GM12878 (cell line): ENCODE measurements around the gene SETD1B. TPM values are rescaled to one million over a fixed set of nuclear protein-coding genes. Genes with fewer than 3 reads are reported as not detected.

Experiments
- ATAC-seq: fragments of 200-7000 bp; cut with Tn5 transposase; 3 replicates; pipeline ENCODE4 v1.9.1; 2020; ENCODE audit warnings: mild to moderate bottlenecking, moderate library complexity
- BruUV-seq: library from RNA; stranded (reverse); fragments of 400-500 nt; replicated peaks from 2 replicates; lab custom pipeline; 2021; lab: Mats Ljungman, UMichigan
- CTCF ChIA-PET: fragments of 300-600 bp; sonication (Branson Sonifier 250); formaldehyde crosslinking; extraction: SDS; loops from one replicate; lab custom pipeline; 2021; ENCODE audit warnings: inconsistent platforms; lab: Yijun Ruan, JAX
- POLR2A ChIA-PET: fragments of 350-600 bp; formaldehyde crosslinking; extraction: SDS; loops from one replicate; lab custom pipeline; 2021; ENCODE audit warnings: inconsistent platforms; lab: Charles Lee
- RAD21 ChIA-PET: fragments of 300-600 bp; sonication (Branson Sonifier 250); formaldehyde crosslinking; loops from one replicate; lab custom pipeline; 2023; ENCODE audit warnings: antibody characterized with exemption; ENCODE audit not compliant: unreplicated experiment; lab: Charles Lee
- SMC1A ChIA-PET: fragments of 300-600 bp; sonication (Branson Sonifier 250); formaldehyde crosslinking; loops from one replicate; lab custom pipeline; 2023; ENCODE audit not compliant: unreplicated experiment, uncharacterized antibody; lab: Charles Lee
- DNase-seq: peaks from one replicate; pipeline ENCODE4 v3.0.0-alpha.2; 2011; ENCODE audit warnings: low read depth, low spot score
- FAIRE-seq: peaks from 3 replicates; lab custom pipeline; 2011; peaks lifted over from hg19 to GRCh38; lab: Jason Lieb, UNC
- H2AFZ ChIP-seq: 2 replicates; pipeline ENCODE4 v1.6.0; 2011; ENCODE audit warnings: low read depth, low read length, control low read depth; ENCODE audit not compliant: control insufficient read depth
- H3K27ac ChIP-seq: 2 replicates; pipeline ENCODE4 v1.5.1; 2011; ENCODE audit warnings: control low read depth; ENCODE audit not compliant: control insufficient read depth, insufficient read depth
- H3K27me3 ChIP-seq, 2 experiments: replicated peaks in 1 of 2; 2 replicates each; pipeline versions ENCODE4 v1.6.0 to v1.6.1; 2011; ENCODE audit warnings: low read length in 1 of 2; ENCODE audit not compliant: control insufficient read depth in 2 of 2, insufficient read depth in 2 of 2
- H3K36me3 ChIP-seq, 2 experiments: 2 replicates each; pipeline ENCODE4 v1.5.1; 2011; ENCODE audit warnings: low read length in 1 of 2; ENCODE audit not compliant: control insufficient read depth in 2 of 2, insufficient read depth in 2 of 2
- H3K4me1 ChIP-seq: 2 replicates; pipeline ENCODE4 v1.6.1; 2011; ENCODE audit warnings: mild to moderate bottlenecking, low read length, moderate library complexity, mixed read lengths; ENCODE audit not compliant: control insufficient read depth, insufficient read depth
- H3K4me2 ChIP-seq: 2 replicates; pipeline ENCODE4 v1.6.0; 2011; ENCODE audit warnings: control low read depth; ENCODE audit not compliant: control insufficient read depth, insufficient read depth
- H3K4me3 ChIP-seq: fragments of 200-600 bp; sonication (generic); 2 replicates; pipeline ENCODE4 v1.5.1; 2016
- H3K79me2 ChIP-seq: 2 replicates; pipeline ENCODE4 v1.6.0; 2011; ENCODE audit warnings: low read length; ENCODE audit not compliant: control insufficient read depth, insufficient read depth
- H3K9ac ChIP-seq: 2 replicates; pipeline ENCODE4 v1.8.0; 2011; ENCODE audit warnings: low read length, control low read depth, mixed read lengths; ENCODE audit not compliant: control insufficient read depth, insufficient read depth
- H3K9me3 ChIP-seq: replicated peaks from 3 replicates; pipeline ENCODE4 v1.5.1; 2011; ENCODE audit warnings: mild to moderate bottlenecking, low read length; ENCODE audit not compliant: control insufficient read depth, insufficient read depth
- H4K20me1 ChIP-seq: 2 replicates; pipeline ENCODE4 v1.6.0; 2011; ENCODE audit not compliant: control insufficient read depth, insufficient read depth
- BHLHE40 ChIP-seq, 2 experiments: fragments of 450-650 bp in 1 of 2; IDR thresholded peaks; 2 replicates each; pipeline ENCODE4 v1.6.1; 2011 to 2017; ENCODE audit warnings: low read depth in 2 of 2, borderline replicate concordance in 1 of 2, improper control_type of control experiment in 1 of 2, low read length in 1 of 2, mild to moderate bottlenecking in 1 of 2
- BMI1 ChIP-seq: fragments of 450-650 bp; IDR thresholded peaks from 2 replicates; pipeline ENCODE4 v1.6.1; 2016; ENCODE audit warnings: mild to moderate bottlenecking, moderate library complexity, borderline replicate concordance
- E4F1 ChIP-seq: fragments of 450-650 bp; IDR thresholded peaks from 2 replicates; pipeline ENCODE4 v1.6.1; 2018; ENCODE audit warnings: borderline replicate concordance, mild to moderate bottlenecking; ENCODE audit not compliant: partially characterized antibody
- ESRRA ChIP-seq: IDR thresholded peaks from 2 replicates; pipeline ENCODE4 v1.6.1; 2012; ENCODE audit warnings: mild to moderate bottlenecking, low read length, improper control_type of control experiment
- FOS ChIP-seq: IDR thresholded peaks from 3 replicates; pipeline ENCODE4 v1.6.1; 2011; ENCODE audit warnings: borderline replicate concordance; ENCODE audit not compliant: insufficient read length; ENCODE audit errors: extremely low read depth
- FOXM1 ChIP-seq: IDR thresholded peaks from 2 replicates; pipeline ENCODE4 v1.6.1; 2012; ENCODE audit warnings: low read depth, mild to moderate bottlenecking, inconsistent platforms, low read length, moderate library complexity
- SKIL ChIP-seq: fragments of 450-650 bp; IDR thresholded peaks from 2 replicates; pipeline ENCODE4 v1.6.1; 2017; ENCODE audit warnings: mild to moderate bottlenecking, low read depth, inconsistent platforms; ENCODE audit not compliant: poor library complexity, severe bottlenecking
- TCF12 ChIP-seq: IDR thresholded peaks from 2 replicates; pipeline ENCODE4 v1.6.1; 2011; ENCODE audit warnings: low read depth, mild to moderate bottlenecking, low read length
- ZZZ3 ChIP-seq: IDR thresholded peaks from 2 replicates; pipeline ENCODE4 v1.6.1; 2011; ENCODE audit warnings: low read depth; ENCODE audit not compliant: control insufficient read depth, insufficient read length
- WGBS: methylation state at CpG from one replicate; pipeline ENCODE4 v1.1.6; 2016; ENCODE audit warnings: low lambda C conversion rate; ENCODE audit not compliant: insufficient replicate concordance, insufficient coverage; ENCODE audit errors: missing lambda C conversion rate; 5-methylcytosine and 5-hydroxymethylcytosine counted together
- in situ Hi-C: fragments of 300-500 bp; cut with MboI; formaldehyde crosslinking; loops from 9 replicates; pipeline ENCODE4 v1.14.3; 2018; ENCODE audit warnings: mixed read lengths
- intact Hi-C: fragments of 100-400 bp; cut with micrococcal nuclease; formaldehyde crosslinking; loops from one replicate; pipeline ENCODE4 v1.14.2; 2022; ENCODE audit not compliant: unreplicated experiment
- polyA plus RNA-seq, 11 experiments: library from polyadenylated mRNA; depleted of rRNA in 4 of 11; unstranded in 6 of 11; stranded (reverse) in 5 of 11; fragments of >200 nt; fragmentation: Nextera tagmentation in 4 of 11; fragmentation: Illumina TruSeq in 1 of 11; extraction: Ambion mirVana in 4 of 11; extraction: Trizol in 1 of 11; gene quantifications; 1 replicate in 1 of 11; 2 replicates in 10 of 11; pipeline versions ENCODE4 v1.2.1 to v1.2.3, GENCODE V29; 2011 to 2016; ENCODE audit warnings: inconsistent platforms in 2 of 11, missing spikeins in 2 of 11, low read depth in 1 of 11
- total RNA-seq, 4 experiments: library from RNA; depleted of rRNA in 3 of 4; stranded (reverse); fragments of >200 nt in 3 of 4; fragmentation: Illumina TruSeq in 1 of 4; extraction: Trizol in 1 of 4; gene quantifications; 2 replicates each; pipeline versions ENCODE4 v1.2.1 to v1.2.3, GENCODE V29; 2013 to 2021
- TF ChIP-seq, protein P1 (sequence below): fragments of 450-650 bp; IDR thresholded peaks from 2 replicates; pipeline ENCODE4 v1.6.1; 2016; ENCODE audit warnings: mild to moderate bottlenecking, moderate library complexity, borderline replicate concordance
- TF ChIP-seq, protein P2 (sequence below): fragments of 450-650 bp; IDR thresholded peaks from 2 replicates; pipeline ENCODE4 v1.6.1; 2017; ENCODE audit warnings: mild to moderate bottlenecking, moderate library complexity

The SETD1B gene
- total and polyA plus RNA-seq, 10 of the 15 experiments (the other 5 are each of a cell fraction or from before 2014, with no cell fraction given) = 0.50 to 17.3 (median 1.6) TPM

- H3K9ac ChIP-seq = no peak overlapping the region
- ChIA-PET POLR2A (no interaction called here), SMC1A (no interaction called here), CTCF (interaction anchor here (0.6 kb wide), 1 partner anchor 274 kb away, joined by 3 read pairs; no protein-coding TSS in a partner anchor), RAD21 (no interaction called here)
- H3K36me3 ChIP-seq = no peaks in the 10 kb centered on the region
- no peaks in the 10 kb centered on the region for H4K20me1 ChIP-seq
- ATAC-seq (no peak), DNase-seq (no peak), FAIRE-seq (no peak)
- intact Hi-C loops = no loop called here
- 39% methylated on average over 10 of the region's 10 CpGs for WGBS
- no peaks in the 10 kb centered on the region for H3K4me1 ChIP-seq
- H3K27ac ChIP-seq = no peak overlapping the region
- no peaks in the 10 kb centered on the region; a peak in 1 of 4 replicates for H3K27me3 ChIP-seq
- no TSS peak for BruUV-seq
- H3K79me2 ChIP-seq = no peaks in the 10 kb centered on the region
- H3K4me3 ChIP-seq = no peak overlapping the region
- no peaks in the 10 kb centered on the region for H3K9me3 ChIP-seq
- no peak overlapping the region for H2AFZ ChIP-seq
- H3K4me2 ChIP-seq = no peak overlapping the region
- in situ Hi-C loops = no loop called here
- TF ChIP-seq ZZZ3 (no peak), BHLHE40 (IDR thresholded peaks at IDR 0.05; ENCODE audit: borderline replicate concordance in 1 of 2, low read depth in 2 of 2, low read length in 1 of 2) (no peak), E4F1 (no peak), TCF12 (no peak), BMI1 (no peak), SKIL (no peak), FOXM1 (no peak), ESRRA (no peak), FOS (no peak)
- TF ChIP-seq, protein P1, sequence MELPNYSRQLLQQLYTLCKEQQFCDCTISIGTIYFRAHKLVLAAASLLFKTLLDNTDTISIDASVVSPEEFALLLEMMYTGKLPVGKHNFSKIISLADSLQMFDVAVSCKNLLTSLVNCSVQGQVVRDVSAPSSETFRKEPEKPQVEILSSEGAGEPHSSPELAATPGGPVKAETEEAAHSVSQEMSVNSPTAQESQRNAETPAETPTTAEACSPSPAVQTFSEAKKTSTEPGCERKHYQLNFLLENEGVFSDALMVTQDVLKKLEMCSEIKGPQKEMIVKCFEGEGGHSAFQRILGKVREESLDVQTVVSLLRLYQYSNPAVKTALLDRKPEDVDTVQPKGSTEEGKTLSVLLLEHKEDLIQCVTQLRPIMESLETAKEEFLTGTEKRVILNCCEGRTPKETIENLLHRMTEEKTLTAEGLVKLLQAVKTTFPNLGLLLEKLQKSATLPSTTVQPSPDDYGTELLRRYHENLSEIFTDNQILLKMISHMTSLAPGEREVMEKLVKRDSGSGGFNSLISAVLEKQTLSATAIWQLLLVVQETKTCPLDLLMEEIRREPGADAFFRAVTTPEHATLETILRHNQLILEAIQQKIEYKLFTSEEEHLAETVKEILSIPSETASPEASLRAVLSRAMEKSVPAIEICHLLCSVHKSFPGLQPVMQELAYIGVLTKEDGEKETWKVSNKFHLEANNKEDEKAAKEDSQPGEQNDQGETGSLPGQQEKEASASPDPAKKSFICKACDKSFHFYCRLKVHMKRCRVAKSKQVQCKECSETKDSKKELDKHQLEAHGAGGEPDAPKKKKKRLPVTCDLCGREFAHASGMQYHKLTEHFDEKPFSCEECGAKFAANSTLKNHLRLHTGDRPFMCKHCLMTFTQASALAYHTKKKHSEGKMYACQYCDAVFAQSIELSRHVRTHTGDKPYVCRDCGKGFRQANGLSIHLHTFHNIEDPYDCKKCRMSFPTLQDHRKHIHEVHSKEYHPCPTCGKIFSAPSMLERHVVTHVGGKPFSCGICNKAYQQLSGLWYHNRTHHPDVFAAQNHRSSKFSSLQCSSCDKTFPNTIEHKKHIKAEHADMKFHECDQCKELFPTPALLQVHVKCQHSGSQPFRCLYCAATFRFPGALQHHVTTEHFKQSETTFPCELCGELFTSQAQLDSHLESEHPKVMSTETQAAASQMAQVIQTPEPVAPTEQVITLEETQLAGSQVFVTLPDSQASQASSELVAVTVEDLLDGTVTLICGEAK = no peak
- TF ChIP-seq, protein P2, sequence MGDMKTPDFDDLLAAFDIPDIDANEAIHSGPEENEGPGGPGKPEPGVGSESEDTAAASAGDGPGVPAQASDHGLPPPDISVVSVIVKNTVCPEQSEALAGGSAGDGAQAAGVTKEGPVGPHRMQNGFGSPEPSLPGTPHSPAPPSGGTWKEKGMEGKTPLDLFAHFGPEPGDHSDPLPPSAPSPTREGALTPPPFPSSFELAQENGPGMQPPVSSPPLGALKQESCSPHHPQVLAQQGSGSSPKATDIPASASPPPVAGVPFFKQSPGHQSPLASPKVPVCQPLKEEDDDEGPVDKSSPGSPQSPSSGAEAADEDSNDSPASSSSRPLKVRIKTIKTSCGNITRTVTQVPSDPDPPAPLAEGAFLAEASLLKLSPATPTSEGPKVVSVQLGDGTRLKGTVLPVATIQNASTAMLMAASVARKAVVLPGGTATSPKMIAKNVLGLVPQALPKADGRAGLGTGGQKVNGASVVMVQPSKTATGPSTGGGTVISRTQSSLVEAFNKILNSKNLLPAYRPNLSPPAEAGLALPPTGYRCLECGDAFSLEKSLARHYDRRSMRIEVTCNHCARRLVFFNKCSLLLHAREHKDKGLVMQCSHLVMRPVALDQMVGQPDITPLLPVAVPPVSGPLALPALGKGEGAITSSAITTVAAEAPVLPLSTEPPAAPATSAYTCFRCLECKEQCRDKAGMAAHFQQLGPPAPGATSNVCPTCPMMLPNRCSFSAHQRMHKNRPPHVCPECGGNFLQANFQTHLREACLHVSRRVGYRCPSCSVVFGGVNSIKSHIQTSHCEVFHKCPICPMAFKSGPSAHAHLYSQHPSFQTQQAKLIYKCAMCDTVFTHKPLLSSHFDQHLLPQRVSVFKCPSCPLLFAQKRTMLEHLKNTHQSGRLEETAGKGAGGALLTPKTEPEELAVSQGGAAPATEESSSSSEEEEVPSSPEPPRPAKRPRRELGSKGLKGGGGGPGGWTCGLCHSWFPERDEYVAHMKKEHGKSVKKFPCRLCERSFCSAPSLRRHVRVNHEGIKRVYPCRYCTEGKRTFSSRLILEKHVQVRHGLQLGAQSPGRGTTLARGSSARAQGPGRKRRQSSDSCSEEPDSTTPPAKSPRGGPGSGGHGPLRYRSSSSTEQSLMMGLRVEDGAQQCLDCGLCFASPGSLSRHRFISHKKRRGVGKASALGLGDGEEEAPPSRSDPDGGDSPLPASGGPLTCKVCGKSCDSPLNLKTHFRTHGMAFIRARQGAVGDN = no peak
Observed at GRCh38 chr12:121858318-121858661, 54.5 kb downstream of the SETD1B start.
